Tibial artery (tissue), 4 donors: Measurements from ENCODE around the gene ABI1.

ENCODE experiments used
- DNase-seq, 2 donors: peaks; one replicate each; pipeline ENCODE4 v3.0.0-alpha.2; 2019
- H3K27ac ChIP-seq, 2 donors: fragments of 200-600 bp; sonication (generic) in 1 of 2; 1 replicate in 1 of 2; 2 replicates in 1 of 2; pipeline ENCODE4 v1.5.1; 2018 to 2019; ENCODE audit warnings: mild to moderate bottlenecking in 1 of 2
- H3K27me3 ChIP-seq, 2 donors: fragments of 200-600 bp; sonication (generic) in 1 of 2; one replicate each; pipeline versions ENCODE4 v1.5.1 to v1.6.0; 2016 to 2019
- H3K36me3 ChIP-seq, 3 donors: fragments of 200-600 bp; sonication (generic) in 2 of 3; one replicate each; pipeline ENCODE4 v1.5.1; 2016 to 2019; ENCODE audit warnings: mild to moderate bottlenecking in 2 of 3
- H3K4me1 ChIP-seq, 4 donors: fragments of 200-600 bp; sonication (generic) in 2 of 4; 1 replicate in 3 of 4; 2 replicates in 1 of 4; pipeline ENCODE4 v1.5.1; 2016 to 2019
- H3K4me3 ChIP-seq, 2 donors: fragments of 200-600 bp; sonication (generic) in 1 of 2; 1 replicate in 1 of 2; 2 replicates in 1 of 2; pipeline ENCODE4 v1.5.1; 2018 to 2019; ENCODE audit warnings: mild to moderate bottlenecking in 2 of 2
- H3K9me3 ChIP-seq, 3 donors: fragments of 200-600 bp; sonication (generic) in 1 of 3; one replicate each; pipeline ENCODE4 v1.5.1; 2016 to 2019
- intact Hi-C: fragments of 100-400 bp; cut with DNase I; formaldehyde crosslinking; loops from one replicate; pipeline ENCODE4 v1.15.0; 2023; ENCODE audit warnings: low total_unique reads
- TF ChIP-seq, protein P1 (sequence below), 2 experiments: fragments of 200-600 bp in 1 of 2; fragments of 450-650 bp in 1 of 2; IDR thresholded peaks; one replicate each; pipeline ENCODE4 v1.5.1; 2017 to 2019; ENCODE audit warnings: antibody characterized with exemption in 2 of 2, mild to moderate bottlenecking in 1 of 2, moderate library complexity in 1 of 2

The ABI1 gene

GRCh38 chr10:26780793-26781601 lies 79.8 kb downstream of the ABI1 start:
- H3K36me3 ChIP-seq = no peaks in the 10 kb centered on the region
- H3K4me1 ChIP-seq = peaks cover 0 to 26% (median 13%) of the 10 kb centered on the region in 4 donors
- no peak overlapping the region for H3K4me3 ChIP-seq
- H3K9me3 ChIP-seq = no peaks in the 10 kb centered on the region
- no peak for DNase-seq
- H3K27ac ChIP-seq = no peak overlapping the region
- intact Hi-C loops = no loop called here
- H3K27me3 ChIP-seq = no peaks in the 10 kb centered on the region
- TF ChIP-seq, protein P1, sequence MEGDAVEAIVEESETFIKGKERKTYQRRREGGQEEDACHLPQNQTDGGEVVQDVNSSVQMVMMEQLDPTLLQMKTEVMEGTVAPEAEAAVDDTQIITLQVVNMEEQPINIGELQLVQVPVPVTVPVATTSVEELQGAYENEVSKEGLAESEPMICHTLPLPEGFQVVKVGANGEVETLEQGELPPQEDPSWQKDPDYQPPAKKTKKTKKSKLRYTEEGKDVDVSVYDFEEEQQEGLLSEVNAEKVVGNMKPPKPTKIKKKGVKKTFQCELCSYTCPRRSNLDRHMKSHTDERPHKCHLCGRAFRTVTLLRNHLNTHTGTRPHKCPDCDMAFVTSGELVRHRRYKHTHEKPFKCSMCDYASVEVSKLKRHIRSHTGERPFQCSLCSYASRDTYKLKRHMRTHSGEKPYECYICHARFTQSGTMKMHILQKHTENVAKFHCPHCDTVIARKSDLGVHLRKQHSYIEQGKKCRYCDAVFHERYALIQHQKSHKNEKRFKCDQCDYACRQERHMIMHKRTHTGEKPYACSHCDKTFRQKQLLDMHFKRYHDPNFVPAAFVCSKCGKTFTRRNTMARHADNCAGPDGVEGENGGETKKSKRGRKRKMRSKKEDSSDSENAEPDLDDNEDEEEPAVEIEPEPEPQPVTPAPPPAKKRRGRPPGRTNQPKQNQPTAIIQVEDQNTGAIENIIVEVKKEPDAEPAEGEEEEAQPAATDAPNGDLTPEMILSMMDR (IDR thresholded peaks at IDR 0.05) = no peak

DNA sequence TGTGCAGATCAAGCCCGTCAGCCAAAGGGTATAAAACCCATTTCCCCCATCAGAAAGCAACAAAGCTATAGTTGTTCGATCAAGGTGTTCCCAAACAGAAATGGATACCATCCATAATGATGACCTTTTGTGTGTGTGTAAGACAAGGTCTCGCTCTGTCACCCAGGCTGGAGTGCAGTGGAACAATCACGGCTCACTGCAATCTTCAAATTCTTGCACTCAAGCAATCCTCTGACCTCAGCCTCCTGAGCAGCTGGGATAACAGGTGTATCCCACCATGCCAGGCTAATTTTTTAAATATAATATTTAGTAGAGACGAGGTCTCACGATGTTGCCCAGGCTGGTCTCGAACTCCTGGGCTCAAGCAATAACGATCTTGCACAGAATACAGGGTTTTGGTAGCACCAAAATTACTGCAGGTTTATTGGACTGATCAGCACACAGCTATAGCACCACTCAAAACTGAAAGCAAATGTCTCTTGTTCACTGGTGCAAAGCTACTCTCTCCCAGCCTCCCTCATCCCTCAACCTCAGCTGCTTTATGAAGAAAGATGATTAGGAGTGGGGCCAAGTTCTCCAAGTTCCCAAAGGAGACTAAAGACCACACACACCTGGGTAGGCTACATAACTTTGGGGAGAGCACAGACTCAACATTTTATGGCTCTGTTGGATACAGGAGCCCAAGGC lies 80.5 kb downstream of the ABI1 start:
- DNase-seq = no peak
- no peaks in the 10 kb centered on the region for H3K36me3 ChIP-seq
- H3K9me3 ChIP-seq = no peaks in the 10 kb centered on the region
- TF ChIP-seq, protein P1 (IDR thresholded peaks at IDR 0.05) = no peak
- H3K27me3 ChIP-seq = no peaks in the 10 kb centered on the region
- H3K4me3 ChIP-seq = no peak overlapping the region
- intact Hi-C loops = no loop called here
- no peak overlapping the region for H3K27ac ChIP-seq
- peaks cover 0 to 26% (median 12%) of the 10 kb centered on the region in 4 donors for H3K4me1 ChIP-seq

DNA sequence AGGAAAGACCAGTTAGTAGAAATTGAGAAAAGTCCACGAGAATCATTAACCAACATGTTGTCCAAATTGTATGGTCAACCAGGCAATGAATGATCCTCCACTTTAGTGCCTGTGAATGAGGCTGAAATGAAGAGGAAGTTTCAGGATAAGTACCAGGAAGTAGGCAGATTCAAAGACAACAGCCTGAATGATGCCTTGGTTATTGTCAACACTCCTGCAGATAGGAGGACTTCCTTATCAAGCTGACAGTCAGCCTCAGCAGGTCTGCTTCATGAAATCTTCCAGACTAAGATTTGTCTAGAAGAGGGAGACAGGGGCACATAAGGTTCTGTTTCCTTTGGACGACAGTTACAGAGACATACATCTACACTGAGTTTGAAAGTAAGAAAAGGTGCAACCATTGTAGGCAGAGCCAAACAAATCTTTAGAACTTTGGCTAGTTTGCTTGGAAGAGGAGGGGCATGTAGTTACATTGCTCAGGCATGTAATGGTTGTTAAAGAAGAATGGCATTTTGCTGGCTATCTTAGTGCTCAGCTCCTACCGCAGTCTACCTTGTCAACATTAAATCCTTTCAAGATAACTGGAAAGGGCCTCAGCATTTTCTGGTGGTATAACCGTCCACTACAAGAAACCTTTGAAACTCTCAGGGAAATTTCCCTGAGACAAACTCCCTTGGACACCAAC lies 81.4 kb downstream of the ABI1 start:
- TF ChIP-seq, protein P1 (IDR thresholded peaks at IDR 0.05) = no peak
- intact Hi-C loops = no loop called here
- no peak for DNase-seq
- Histone ChIP-seq H3K27ac (no peak overlapping the region), H3K4me1 (peaks cover 0 to 26% (median 10%) of the 10 kb centered on the region in 4 donors), H3K4me3 (no peak overlapping the region), H3K27me3 (no peaks in the 10 kb centered on the region), H3K36me3 (no peaks in the 10 kb centered on the region), H3K9me3 (no peaks in the 10 kb centered on the region)

- H3K4me1 ChIP-seq = peaks cover 0 to 26% (median 10%) of the 10 kb centered on the region in 4 donors
- no peaks in the 10 kb centered on the region for H3K9me3 ChIP-seq
- intact Hi-C loops = no loop called here
- no peak overlapping the region for H3K27ac ChIP-seq
- TF ChIP-seq, protein P1 (IDR thresholded peaks at IDR 0.05) = no peak
- H3K4me3 ChIP-seq = no peak overlapping the region
- H3K36me3 ChIP-seq = no peaks in the 10 kb centered on the region
- H3K27me3 ChIP-seq = no peaks in the 10 kb centered on the region
- DNase-seq = no peak
These were observed 83.1 kb downstream of the ABI1 start for GRCh38 chr10:26777686-26778085.

GRCh38 chr10:26776258-26776657 lies 84.5 kb downstream of the ABI1 start:
- no peak for DNase-seq
- Histone ChIP-seq H3K4me3 (no peak overlapping the region), H3K27me3 (no peaks in the 10 kb centered on the region), H3K9me3 (no peaks in the 10 kb centered on the region), H3K36me3 (no peaks in the 10 kb centered on the region), H3K27ac (no peak overlapping the region), H3K4me1 (peaks cover 0 to 16% (median 5%) of the 10 kb centered on the region in 4 donors)
- intact Hi-C loops = no loop called here
- TF ChIP-seq, protein P1 (IDR thresholded peaks at IDR 0.05) = no peak
